Esophagus squamous epithelium (tissue), 5 donors: Measurements from ENCODE around the gene ERBB3. TPM values are rescaled to one million over a fixed set of nuclear protein-coding genes. Genes with fewer than 3 reads are reported as not detected.
"Not testable (repeated sequence)": the region's sequence is repeated elsewhere in the genome, so short reads cannot be mapped to it uniquely, and the experiment has no call there.

ENCODE experiments used
- DNase-seq: peaks from one replicate; lab custom pipeline; 2025; lab: John Stamatoyannopoulos, UW
- H3K27ac ChIP-seq, 4 donors: fragments of 200-600 bp; sonication (generic); one replicate each; pipeline ENCODE4 v1.5.1; 2016 to 2019; ENCODE audit warnings: mild to moderate bottlenecking in 1 of 4
- H3K27me3 ChIP-seq, 4 donors: fragments of 200-600 bp; sonication (generic); 1 replicate in 3 of 4; 2 replicates in 1 of 4; pipeline versions ENCODE4 v1.5.1 to v1.6.0; 2017 to 2021; ENCODE audit warnings: antibody characterized with exemption in 1 of 4
- H3K36me3 ChIP-seq, 3 donors: fragments of 200-600 bp; sonication (generic); one replicate each; pipeline ENCODE4 v1.5.1; 2016 to 2019
- H3K4me1 ChIP-seq, 3 donors: fragments of 200-600 bp; sonication (generic); one replicate each; pipeline ENCODE4 v1.5.1; 2017 to 2019
- H3K4me3 ChIP-seq, 4 donors: fragments of 200-600 bp; sonication (generic); 1 replicate in 3 of 4; 2 replicates in 1 of 4; pipeline ENCODE4 v1.5.1; 2016 to 2019; ENCODE audit warnings: mild to moderate bottlenecking in 2 of 4, moderate library complexity in 1 of 4
- H3K9me3 ChIP-seq, 3 donors: fragments of 200-600 bp; sonication (generic); one replicate each; pipeline ENCODE4 v1.5.1; 2016 to 2019
- POLR2A ChIP-seq, 4 donors: fragments of 450-650 bp; IDR thresholded peaks; one replicate each; pipeline ENCODE4 v1.6.1; 2017; ENCODE audit warnings: antibody characterized with exemption in 4 of 4, mild to moderate bottlenecking in 4 of 4, moderate library complexity in 3 of 4
- WGBS, 2 donors: methylation state at CpG; one replicate each; pipeline ENCODE4 v1.1.5; 2018; 5-methylcytosine and 5-hydroxymethylcytosine counted together
- intact Hi-C: fragments of 100-400 bp; cut with DNase I; formaldehyde crosslinking; loops from one replicate; pipeline ENCODE4 v1.15.0; 2022
- total RNA-seq, 4 donors: library from RNA; depleted of rRNA; stranded (reverse); fragments of >200 nt; gene quantifications; one replicate each; pipeline ENCODE4 v1.1.0, GENCODE V29; 2016
- TF ChIP-seq, protein P1 (sequence below), 6 experiments: fragments of 450-650 bp in 4 of 6; fragments of 200-600 bp in 2 of 6; sonication (generic) in 2 of 6; IDR thresholded peaks; one replicate each; pipeline ENCODE4 v1.5.1; 2016 to 2019; ENCODE audit warnings: antibody characterized with exemption in 6 of 6, mild to moderate bottlenecking in 4 of 6, moderate library complexity in 4 of 6
- donor health status: DM: yes; HTN: yes; CAD: no.

Gene ERBB3
- total RNA-seq, 4 donors from 2014 or later, result 36.0 to 125 (median 82.8) TPM

DNA sequence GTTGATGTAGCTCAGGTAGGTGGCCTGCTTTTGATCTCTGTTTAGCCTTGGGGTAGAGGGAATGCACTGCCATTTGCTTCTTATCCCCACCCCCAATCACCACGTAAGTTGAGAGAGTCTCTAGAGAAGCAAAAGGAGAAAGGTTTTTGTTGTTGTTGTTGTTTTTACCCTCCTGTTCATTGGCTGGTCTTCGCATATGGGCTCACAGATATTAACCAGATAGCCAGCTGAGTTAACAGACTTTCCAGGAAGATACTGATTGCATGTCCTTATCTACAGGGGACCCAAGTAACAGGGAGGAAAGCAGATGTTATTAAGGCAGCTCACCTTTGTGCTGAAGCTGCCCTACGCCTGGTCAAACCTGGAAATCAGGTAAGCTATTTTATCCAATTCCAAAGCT is 27.3 kb downstream of the ERBB3 start:
- peaks cover 10 to 66% (median 25%) of the 10 kb centered on the region in 3 donors for H3K4me1 ChIP-seq
- intact Hi-C loops, result loop anchor here (10.0 kb wide), 1 partner anchor 62 kb away; the partner anchor contains the start of gene RPS26
- H3K4me3 ChIP-seq, result no peak overlapping the region
- H3K36me3 ChIP-seq, result peaks cover 23 to 66% (median 46%) of the 10 kb centered on the region in 3 donors
- no peaks in the 10 kb centered on the region for H3K27me3 ChIP-seq
- 89 to 95% methylated on average over 2 to 3 of the region's 3 CpGs for WGBS, 2 donors
- no peak overlapping the region for H3K27ac ChIP-seq
- no peaks in the 10 kb centered on the region for H3K9me3 ChIP-seq
- no peak for TF ChIP-seq POLR2A (IDR thresholded peaks at IDR 0.05)
- TF ChIP-seq, protein P1, sequence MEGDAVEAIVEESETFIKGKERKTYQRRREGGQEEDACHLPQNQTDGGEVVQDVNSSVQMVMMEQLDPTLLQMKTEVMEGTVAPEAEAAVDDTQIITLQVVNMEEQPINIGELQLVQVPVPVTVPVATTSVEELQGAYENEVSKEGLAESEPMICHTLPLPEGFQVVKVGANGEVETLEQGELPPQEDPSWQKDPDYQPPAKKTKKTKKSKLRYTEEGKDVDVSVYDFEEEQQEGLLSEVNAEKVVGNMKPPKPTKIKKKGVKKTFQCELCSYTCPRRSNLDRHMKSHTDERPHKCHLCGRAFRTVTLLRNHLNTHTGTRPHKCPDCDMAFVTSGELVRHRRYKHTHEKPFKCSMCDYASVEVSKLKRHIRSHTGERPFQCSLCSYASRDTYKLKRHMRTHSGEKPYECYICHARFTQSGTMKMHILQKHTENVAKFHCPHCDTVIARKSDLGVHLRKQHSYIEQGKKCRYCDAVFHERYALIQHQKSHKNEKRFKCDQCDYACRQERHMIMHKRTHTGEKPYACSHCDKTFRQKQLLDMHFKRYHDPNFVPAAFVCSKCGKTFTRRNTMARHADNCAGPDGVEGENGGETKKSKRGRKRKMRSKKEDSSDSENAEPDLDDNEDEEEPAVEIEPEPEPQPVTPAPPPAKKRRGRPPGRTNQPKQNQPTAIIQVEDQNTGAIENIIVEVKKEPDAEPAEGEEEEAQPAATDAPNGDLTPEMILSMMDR (IDR thresholded peaks at IDR 0.05), result no peak
- no peak for DNase-seq

DNA sequence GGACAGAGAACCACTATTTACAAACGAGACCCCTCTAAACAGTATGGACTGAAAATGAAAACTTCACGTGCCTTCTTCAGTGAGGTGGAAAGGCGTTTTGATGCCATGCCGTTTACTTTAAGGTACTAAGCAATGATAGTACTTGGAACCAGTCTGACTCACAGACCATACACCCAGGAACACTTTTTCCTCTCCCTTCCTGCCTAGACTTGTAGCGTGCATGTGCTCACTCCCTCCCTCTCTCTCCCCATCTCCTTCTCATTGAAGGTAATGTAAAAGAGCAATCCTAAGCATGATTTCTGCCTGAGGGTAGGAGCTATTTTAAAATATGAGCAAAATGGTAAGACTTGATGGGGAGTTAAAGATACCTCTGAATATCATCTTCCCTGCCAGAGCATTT is 30.6 kb downstream of the ERBB3 start:
- DNase-seq, result no peak
- TF ChIP-seq, protein P1 (IDR thresholded peaks at IDR 0.05), result no peak
- TF ChIP-seq POLR2A (IDR thresholded peaks at IDR 0.05), result no peak
- H3K27ac ChIP-seq, result peak overlapping the region; percentile 2 to 63 (median 43)

DNA sequence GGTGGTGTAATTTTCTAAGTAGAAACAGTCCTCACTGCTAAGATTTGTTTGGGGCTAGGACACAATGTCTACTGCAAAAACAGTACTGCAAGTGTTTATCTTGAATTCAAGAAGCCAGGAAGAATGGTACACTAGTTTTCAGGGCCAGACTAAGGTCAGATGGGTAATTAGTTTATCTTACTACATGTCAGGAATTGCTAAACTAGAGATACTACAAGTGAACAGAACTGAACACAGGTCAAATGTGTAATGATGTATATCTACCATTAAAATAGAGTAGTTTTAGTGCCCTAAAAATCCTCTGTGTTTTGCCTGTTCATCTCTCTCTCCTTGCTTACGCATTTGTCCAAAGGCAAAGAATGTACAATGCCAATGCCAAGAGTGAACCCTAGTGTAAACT is 34.1 kb downstream of the ERBB3 start:
- peaks cover 6 to 43% (median 10%) of the 10 kb centered on the region in 3 donors for H3K4me1 ChIP-seq
- no peak overlapping the region for H3K27ac ChIP-seq
- H3K27me3 ChIP-seq, result no peaks in the 10 kb centered on the region
- no peak overlapping the region for H3K4me3 ChIP-seq
- H3K36me3 ChIP-seq, result peaks cover 22 to 56% (median 35%) of the 10 kb centered on the region in 3 donors
- TF ChIP-seq, protein P1 (IDR thresholded peaks at IDR 0.05), result no peak
- no peak for TF ChIP-seq POLR2A (IDR thresholded peaks at IDR 0.05)
- DNase-seq, result no peak
- H3K9me3 ChIP-seq, result no peaks in the 10 kb centered on the region
- intact Hi-C loops, result no loop called here
- whole genome bisulfite sequencing, 2 donors, result 100% methylated on average over 1 of the region's 1 CpG

More for the DNA sequence above, 30.6 kb downstream of the ERBB3 start:
- no peaks in the 10 kb centered on the region for H3K9me3 ChIP-seq
- WGBS, 2 donors, result 27 to 59% methylated on average over 5 of the region's 5 CpGs
- peaks cover 3 to 48% (median 16%) of the 10 kb centered on the region in 3 donors for H3K4me1 ChIP-seq
- no peaks in the 10 kb centered on the region for H3K27me3 ChIP-seq
- no peak overlapping the region for H3K4me3 ChIP-seq
- intact Hi-C loops, result no loop called here
- peaks cover 23 to 82% (median 55%) of the 10 kb centered on the region in 3 donors for H3K36me3 ChIP-seq

DNA sequence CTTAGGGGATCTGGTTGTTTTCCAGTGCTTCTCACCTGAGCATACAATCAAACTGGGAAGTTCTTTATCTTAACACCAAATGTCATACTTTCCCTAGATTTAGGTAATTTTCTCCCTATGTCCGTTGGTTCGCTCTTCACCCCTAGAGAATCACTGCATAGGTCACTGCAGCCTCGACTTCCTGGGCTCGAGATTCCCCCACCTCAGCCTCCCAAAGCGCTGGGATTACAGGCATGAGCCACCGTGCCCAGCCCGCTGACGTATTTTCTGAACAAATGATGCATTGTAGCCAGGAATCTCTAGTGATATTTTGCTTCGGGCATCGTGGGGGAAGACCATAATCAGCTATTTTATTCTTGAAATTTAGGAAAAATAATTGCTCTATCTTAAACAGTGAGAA is 35.4 kb downstream of the ERBB3 start:
- H3K4me1 ChIP-seq, result peaks cover 16 to 43% (median 23%) of the 10 kb centered on the region in 3 donors
- DNase-seq, result no peak
- TF ChIP-seq, protein P1 (IDR thresholded peaks at IDR 0.05), result no peak
- no peak for TF ChIP-seq POLR2A (IDR thresholded peaks at IDR 0.05)
- H3K27ac ChIP-seq, result peak overlapping the region; percentile 88 to 98 (median 94)
- intact Hi-C loops, result no loop called here
- H3K27me3 ChIP-seq, result no peaks in the 10 kb centered on the region
- H3K9me3 ChIP-seq, result no peaks in the 10 kb centered on the region
- WGBS, 2 donors, result 32% methylated on average over 10 of the region's 10 CpGs
- H3K4me3 ChIP-seq, result peak overlapping the region in 3 of 4 donors; percentile 69 to 76 (median 70)
- H3K36me3 ChIP-seq, result peaks cover 13 to 44% (median 28%) of the 10 kb centered on the region in 3 donors

DNA sequence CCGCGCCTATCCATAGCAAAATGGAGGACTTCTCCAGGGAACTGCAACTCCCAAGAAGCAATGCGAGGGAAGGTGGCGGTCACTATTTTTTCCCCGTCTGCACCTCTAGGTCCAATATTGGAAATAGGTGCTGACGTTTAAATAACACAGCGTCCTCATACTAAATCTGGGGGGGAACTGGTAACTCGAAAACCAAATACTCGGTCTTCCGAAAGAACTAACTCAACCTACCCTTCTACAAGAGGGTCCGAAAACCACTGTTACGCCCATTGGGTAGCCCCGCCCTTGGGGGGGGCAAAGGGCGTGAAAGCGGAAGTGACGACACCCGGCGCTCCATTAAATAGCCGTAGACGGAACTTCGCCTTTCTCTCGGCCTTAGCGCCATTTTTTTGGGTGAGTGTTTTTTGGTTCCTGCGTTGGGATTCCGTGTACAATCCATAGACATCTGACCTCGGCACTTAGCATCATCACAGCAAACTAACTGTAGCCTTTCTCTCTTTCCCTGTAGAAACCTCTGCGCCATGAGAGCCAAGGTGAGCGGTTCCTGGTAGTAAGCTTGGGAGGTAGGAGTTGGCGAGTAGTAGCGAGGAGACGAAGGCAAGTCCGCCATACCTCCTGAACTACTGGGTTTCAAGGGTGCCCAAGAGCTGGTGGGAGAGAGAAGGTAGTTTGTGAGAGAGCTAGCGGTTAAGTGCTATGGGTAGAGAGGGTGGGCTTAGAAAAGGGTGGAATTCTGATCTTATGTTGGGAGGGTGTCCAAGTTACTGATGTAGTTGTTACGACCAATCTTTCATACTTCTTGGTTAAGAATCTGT is 36.5 kb downstream of the ERBB3 start, which contains the start of gene RPL41:
Gene RPL41, plus strand, starts transcription at position 367 of the 815 bp plus-strand sequence.
- Histone ChIP-seq H3K4me1 (peaks cover 16 to 42% (median 24%) of the 10 kb centered on the region in 3 donors), H3K9me3 (no peaks in the 10 kb centered on the region), H3K4me3 (peak within 1 kb of the TSS; percentile 46 to 76 (median 70)), H3K27ac (peak within 1 kb of the TSS; percentile 88 to 98 (median 94)), H3K36me3 (peaks cover 9 to 44% (median 25%) of the 10 kb centered on the region in 3 donors), H3K27me3 (no peaks in the 10 kb centered on the region)
- peak; percentile 58 for DNase-seq
- intact Hi-C loops, result no loop called here
- WGBS, 2 donors, result 0% methylated on average over 32 to 33 of the region's 34 CpGs
- TF ChIP-seq, protein P1 (IDR thresholded peaks at IDR 0.05), result peak in 1 of 6 experiments; percentile 25
- TF ChIP-seq POLR2A (IDR thresholded peaks at IDR 0.05), result peak in 3 of 4 donors; percentile 81 to 97 (median 95)

DNA sequence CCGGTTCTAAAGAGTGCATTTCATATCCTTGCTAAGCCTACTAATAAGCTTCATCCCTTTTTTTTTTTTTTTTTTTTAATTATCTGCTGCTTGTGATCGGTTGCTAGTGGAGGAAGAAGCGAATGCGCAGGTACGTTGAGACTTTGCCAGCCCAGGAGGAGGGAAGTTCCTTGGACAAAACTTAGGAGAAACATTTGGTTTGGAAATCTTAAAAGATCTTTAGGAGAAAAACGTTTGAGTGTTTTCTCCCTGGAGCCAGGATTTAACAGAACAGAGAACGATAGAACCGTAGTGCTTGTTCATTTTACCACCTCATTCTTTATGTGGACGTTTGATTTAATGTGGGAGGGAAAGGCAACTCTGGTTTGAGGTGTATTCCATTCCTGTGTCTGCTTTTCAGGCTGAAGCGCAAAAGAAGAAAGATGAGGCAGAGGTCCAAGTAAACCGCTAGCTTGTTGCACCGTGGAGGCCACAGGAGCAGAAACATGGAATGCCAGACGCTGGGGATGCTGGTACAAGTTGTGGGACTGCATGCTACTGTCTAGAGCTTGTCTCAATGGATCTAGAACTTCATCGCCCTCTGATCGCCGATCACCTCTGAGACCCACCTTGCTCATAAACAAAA is 37.2 kb downstream of the ERBB3 start:
- H3K4me3 ChIP-seq, result peak overlapping the region; percentile 46 to 76 (median 70)
- intact Hi-C loops, DNase-seq, H3K27me3 ChIP-seq, H3K9me3 ChIP-seq: not testable (repeated sequence)
- H3K27ac ChIP-seq, result peak overlapping the region; percentile 88 to 98 (median 94)
- H3K4me1 ChIP-seq, result peaks cover 16 to 45% (median 24%) of the 10 kb centered on the region in 3 donors
- H3K36me3 ChIP-seq, result peaks cover 4 to 41% (median 21%) of the 10 kb centered on the region in 3 donors
- 1 to 3% methylated on average over 12 to 15 of the region's 16 CpGs for WGBS, 2 donors
